ENCODE results near the gene LPP.
"Not testable (repeated sequence)": the region's sequence is repeated elsewhere in the genome, so short reads cannot be mapped to it uniquely, and the experiment has no call there.

Gene LPP

DNA sequence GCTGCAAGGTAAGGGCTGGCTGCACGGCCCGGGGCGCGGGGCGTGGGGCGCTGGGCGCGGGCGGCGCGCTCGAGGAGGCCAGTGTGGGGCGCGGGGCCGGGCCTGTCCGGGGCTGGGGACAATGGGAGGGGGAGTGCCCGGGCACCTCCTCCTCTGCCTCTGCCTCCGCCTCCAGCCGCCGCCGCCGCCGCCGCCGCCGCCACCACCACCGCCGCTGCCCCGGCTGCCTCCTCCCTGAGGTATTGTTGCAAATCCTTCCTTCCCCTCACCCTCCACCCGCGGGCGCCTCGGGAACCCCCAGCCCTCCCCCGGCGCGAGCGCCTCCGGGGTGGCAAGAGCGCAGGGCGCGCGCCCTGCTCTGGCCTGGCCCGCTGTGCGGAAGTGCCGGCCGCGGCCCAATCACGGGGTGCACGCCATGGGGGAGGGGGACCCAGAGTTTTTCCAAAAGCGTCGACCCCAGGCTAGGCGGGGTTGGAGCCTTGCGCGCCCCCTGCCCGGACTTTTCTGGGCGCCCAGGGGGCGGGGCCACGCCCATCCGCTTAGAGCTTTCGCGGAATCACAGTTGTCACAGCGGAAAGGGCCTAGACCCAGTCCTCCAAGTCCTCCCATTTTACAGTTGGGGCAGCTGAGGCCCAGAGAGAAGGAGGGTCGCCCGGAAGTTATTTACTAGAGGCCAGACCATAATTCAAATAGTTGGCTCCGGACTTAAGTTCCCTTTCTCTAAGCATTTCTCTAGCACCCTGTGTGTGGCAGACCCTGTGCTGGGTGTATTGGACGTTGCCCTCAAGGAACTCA, at the start of gene LPP:
Gene LPP (plus strand): TSS at position 144 of the 795 bp plus-strand sequence. CDS start 251,964 bp downstream, outside the sequence.
- DNase-seq = peak; percentile 85

DNA sequence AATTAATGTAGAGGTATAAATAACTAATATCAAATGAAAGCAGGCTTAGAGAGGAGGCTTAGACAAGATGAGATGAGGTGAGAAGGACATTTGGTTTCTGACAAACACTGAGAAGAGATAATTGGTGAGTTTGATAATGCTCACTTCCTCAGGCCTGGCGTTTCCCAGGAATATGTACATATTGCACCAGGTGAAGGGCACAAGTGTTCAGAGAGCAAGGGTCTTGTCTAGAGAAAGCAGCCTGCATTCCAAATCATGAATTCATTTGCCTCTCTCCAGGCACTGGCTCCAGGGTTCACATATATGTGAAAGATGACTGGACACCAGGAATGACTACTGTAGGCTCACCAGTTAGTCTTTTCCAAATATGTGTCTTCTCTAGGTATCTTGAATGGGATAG, 48.0 kb upstream of the LPP start:
- no peak for DNase-seq

DNA sequence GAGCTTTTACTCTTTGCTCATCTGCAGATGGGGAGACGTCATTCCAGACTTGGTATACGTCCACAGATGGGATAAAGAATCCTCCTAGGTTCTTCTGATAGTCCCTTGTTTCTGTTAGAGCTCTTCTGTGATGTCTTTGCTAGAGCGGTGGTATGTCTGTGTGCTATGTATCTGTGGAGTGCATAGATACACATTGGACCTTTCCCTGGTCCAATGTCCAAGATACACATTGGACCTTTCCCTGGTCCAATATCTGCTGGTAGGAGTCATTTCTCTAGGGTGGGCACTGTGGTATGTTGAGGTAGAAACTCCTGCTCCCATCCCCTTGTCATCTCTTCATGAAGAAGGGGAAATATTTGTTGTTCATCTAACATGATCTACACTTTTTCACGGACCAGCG, 47.5 kb upstream of the LPP start:
- DNase-seq = no peak

DNA sequence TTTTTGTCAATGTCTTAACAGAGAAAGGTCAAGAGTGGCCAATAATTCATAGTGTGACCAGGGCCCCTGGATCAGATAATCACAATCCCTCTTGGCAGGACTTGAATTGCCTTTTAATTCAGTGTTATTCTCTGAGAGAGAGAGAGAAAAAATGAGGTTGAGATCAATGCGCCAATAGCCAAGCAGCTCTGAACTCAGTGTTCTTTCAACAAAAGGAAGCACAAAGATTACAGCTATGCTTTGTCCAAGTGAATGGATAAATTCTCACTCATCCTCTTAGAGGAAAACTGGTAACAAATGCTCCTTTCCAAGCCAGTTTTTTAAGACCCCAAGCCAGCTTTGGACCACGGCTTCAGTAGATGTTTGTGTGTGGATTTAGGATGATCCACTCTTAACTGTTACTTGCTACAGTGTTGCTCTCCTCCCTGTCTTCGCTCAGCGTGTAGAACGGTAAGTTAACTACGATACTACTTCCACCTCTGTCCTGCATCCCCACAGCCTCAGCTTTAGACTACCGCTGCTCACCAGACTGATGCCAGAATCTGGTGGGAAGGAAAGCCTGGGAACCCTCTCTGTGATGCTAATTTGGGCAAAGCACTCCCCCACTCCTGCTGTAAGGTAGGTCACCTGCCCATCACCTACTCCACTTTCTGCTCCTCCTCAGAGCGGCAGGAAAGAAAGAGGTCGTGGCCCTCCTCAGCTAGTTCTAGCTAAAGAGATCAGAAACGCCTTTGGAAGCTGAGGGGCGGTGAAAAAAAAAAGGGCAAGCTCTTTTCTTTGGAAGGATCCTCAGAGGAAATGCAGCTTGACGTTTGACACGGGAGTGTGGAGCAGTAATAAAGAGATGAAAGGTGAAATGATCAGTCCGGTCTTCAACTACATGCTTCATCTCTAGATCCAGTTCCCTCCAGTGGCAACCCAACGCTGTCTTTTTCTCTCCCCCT, 46.8 kb upstream of the LPP start:
- DNase-seq = no peak

- DNase-seq = no peak
Observed at GRCh38 chr3:188108703-188109412, 45.1 kb upstream of the LPP start.

DNA sequence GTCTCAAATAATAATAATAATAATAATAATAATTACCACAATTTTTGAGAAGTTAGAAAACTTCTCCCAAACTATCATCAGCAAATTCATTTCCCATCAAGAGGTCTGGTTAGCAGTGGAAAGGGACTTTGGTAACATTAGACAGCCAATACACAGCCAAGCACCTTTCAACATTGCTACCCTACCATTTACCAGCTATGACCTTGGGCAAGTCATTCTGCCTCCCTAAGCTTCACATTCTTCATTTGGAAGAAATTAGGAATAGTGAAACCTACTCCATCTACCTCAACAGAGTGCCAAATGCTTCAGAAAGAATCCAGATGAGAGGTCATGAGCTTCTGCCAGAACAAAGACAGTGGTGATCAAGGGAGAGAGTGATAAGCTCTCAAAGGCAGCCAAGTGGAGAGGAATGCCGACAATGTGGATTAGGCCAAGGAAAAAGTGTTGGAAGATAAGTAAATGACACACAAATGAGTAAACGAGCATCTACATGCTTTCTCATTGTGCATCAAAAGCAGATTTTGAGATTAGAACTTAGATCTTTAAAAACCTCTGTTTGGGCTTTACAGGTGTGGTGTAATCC, 42.9 kb upstream of the LPP start:
- no peak for DNase-seq

GRCh38 chr3:188113756-188114155, 40.2 kb upstream of the LPP start:
- DNase-seq = no peak

DNA sequence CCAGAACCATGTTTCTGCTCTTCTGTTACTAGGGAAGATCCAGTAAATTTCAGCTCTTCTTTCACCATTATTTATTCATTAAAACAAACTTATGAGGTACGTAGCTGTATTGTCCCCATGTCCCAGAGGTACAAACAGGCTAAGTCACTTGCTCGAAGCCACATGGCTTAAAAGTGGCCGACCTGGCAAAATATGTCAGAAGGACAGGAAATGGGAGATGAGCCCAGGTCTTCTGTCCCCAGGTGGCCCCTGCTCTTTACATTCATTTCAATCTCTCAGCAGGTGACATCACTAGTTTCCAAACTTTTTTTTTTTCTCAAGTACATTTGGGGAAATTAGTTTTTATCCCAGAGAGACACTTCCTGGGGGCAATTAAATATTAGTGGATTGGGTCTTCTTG, 34.1 kb upstream of the LPP start:
- DNase-seq = no peak

GRCh38 chr3:188122571-188123169, 31.3 kb upstream of the LPP start:
- no peak for DNase-seq

DNA sequence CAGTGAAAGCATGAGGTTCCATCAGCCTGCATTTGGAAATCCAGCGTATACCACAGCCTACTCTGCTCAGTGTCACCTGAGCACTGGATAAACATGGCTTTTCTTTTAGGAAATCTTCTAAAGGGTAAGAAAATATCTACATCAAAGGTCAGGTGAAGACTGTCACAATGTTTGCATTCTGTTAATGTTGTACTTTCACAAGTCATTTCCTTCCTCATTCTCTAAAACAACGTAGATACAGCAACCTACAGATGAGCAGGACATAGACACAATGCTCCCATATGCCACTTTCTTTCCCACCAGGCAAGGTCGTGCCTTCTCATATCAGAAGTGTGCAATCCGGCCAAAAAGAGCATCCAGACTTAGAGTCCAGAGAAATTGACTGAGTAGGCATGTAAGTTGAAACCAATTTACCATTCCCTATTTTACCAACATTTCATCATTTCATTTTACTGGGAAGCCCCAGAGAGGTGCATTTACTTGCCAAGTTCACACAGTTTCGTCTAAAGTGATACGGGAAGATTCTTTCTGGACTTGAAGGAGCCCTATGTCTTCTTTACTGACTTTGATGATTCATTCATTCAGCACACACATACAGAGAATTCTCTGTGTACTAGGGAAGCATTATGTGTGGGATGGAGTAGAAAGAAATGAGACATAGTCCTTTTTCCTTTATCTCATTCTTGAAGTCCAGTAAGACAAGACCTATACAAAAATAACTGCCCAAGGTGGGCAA, 30.6 kb upstream of the LPP start:
- DNase-seq = no peak

GRCh38 chr3:188124184-188124583, 29.8 kb upstream of the LPP start:
- no peak for DNase-seq

DNA sequence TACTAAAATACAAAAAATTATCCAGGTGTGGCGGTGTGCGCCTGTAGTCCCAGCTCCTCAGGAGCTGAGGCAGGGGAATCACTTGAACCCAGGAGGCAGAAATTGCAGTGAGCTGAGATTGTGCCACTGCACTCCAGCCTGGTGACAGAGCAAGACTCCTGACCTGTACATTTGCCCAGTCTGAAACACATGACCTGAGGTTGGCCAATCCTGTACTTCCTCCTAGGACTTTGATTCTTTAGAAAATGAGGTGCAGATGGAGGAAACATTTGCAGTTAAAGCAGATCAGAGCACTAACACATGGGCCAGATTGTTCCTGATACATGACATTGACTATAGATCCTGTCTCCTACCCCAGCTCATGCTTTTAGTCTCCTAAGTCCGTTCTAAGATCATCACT, 28.9 kb upstream of the LPP start:
- DNase-seq = no peak

DNA sequence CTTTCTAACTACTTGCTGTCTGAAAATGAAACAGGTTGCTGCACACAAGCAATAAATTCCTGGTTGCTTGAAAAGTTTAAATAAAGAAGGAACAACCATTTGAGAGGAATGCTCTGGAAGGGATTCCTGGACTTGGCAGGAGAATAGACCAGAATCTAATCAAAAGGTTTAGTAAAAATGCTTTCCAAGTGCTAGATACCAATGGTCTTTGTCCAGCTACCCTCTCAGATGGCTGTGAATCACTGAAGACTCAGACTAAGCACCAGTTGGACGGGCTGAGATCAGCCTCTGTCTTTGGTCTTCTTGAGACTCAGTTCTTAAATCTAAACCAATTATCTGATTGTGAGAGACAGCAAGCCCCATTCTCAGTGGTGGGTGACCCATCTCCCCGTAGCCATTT, 27.7 kb upstream of the LPP start:
- DNase-seq = no peak

GRCh38 chr3:188126934-188127333, 27.0 kb upstream of the LPP start:
- no peak for DNase-seq

- DNase-seq = no peak
Observed at GRCh38 chr3:188128905-188129304, 25.1 kb upstream of the LPP start.

DNA sequence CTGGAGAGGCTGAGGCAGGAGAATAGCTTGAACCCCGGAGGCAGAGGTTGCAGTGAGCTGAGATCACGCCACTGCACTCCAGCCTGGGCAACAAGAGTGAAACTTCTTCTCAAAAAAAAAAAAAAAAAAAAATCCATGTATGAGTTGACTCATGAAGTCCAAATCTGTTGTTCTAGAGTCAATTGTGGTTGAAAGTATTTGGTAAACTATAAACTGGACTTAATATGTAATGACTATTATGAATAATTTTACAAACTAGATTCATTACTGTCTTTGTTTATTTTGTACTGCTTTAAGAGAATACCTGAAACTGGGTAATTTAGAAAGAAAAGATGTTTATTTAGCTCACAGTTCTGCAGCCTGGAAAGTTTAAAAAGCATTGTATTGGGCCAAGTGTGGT, 22.9 kb upstream of the LPP start:
- not testable (repeated sequence) for DNase-seq

DNA sequence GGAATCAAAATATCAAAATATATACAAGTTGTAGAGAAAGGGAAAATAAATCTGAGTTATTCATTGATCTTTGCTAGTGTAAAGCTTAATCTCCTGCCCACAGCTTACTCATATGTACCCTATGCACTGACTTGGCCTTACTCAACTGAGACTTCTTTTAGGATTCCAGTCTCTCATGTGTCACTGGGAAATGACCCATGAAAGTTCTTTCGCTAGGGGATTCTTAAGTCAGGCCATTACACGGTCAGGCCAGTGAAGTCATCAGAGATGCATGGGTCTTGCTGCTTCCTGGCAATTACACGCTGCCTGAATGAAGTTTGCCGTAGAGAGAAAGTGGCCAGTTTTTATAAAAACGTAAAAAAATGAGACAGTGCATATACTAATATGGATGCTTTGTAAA, 20.7 kb upstream of the LPP start:
- DNase-seq = no peak

DNA sequence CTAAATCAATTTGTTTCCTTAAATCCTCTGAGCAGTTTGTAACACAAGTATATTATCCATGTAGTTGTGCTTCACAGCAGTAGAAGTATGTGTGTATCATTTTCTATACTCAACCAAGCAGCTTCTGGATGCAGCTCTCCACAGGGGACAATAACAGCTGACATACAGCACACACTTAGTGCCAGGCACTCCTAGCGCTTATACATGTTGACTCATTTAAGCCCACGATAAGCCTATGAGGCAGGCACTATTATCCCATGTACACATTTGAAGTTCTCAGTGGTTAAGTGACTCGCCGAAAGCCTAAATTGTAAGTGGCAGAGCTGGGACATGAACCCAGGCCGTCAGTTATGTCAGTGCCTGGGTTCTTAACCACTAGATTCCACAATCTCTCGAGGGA, 20.3 kb upstream of the LPP start:
- no peak for DNase-seq

GRCh38 chr3:188134079-188134478, 19.9 kb upstream of the LPP start:
- no peak for DNase-seq

DNA sequence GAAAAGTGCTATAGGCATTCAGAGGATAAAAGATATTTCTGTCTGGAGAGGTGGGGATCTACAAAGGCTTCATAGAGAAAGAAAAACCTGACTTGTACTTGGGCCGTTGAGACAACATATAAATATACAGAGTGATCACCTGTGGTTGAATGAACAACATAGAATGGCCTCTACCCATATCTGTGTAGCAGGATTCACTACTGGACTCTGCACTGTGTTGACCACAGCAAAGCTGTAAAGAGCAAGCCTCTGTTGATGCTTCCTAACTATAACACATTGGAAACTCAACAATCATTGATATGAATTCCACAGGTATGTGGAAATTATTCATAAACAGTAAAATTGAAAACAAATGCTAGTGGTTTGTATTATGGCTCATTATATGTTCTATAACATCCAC, 19.1 kb upstream of the LPP start:
- DNase-seq = no peak

DNA sequence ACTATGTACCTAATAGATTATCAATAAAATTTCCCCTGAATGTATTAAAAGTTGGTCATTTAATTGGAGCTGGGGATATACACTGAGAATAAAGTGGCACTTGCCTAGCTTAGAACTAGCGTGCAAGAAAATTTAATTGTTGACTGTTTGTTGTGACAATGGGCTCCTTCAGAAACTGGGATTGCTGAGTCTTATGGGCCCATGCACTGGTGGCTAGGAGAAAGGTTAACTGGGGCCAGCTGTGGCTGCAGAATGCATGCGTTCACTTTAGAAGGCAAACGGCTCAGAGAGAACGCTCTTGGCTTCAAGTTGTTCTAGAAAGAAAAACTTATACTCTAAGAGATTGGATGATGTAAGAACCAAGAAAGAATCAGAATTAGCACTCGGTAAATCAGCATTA, 18.7 kb upstream of the LPP start:
- no peak for DNase-seq

DNA sequence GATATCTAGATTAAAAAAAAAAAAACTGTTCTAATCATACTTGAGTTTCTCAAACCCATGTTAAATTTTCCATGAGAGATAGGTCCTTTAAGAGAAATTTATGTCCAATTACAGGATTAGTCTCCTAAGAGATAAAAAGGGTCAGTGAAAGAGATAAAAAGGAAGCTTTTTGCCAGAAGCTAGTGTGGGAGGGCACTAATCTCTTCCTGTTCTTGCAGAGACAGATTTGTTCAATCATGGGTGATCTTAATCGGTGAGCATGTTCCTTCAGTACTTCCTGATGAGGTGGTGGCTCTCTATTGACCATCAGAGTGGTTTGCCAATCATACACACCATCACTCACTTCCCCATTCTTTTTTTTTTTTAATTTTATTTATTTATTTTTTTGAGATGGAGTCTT, 16.9 kb upstream of the LPP start:
- DNase-seq = no peak
